Chondrocyte (in vitro differentiated cells): ENCODE measurements around the gene TREH. TPM values are rescaled to one million over a fixed set of nuclear protein-coding genes. Genes with fewer than 3 reads are reported as not detected.

Experiments used
- DNase-seq: peaks from one replicate; pipeline ENCODE4 v3.0.0; 2021; ENCODE audit warnings: mixed read lengths, low spot score
- H3K27ac Mint-ChIP-seq: one replicate; pipeline ENCODE4 v1.8.0; 2021; ENCODE audit warnings: mild to moderate bottlenecking, moderate library complexity, mixed read lengths; ENCODE audit not compliant: unreplicated experiment
- H3K27me3 Mint-ChIP-seq: 2 replicates; pipeline ENCODE4 v1.8.0; 2021; ENCODE audit warnings: low read depth, mixed read lengths
- H3K36me3 Mint-ChIP-seq: 2 replicates; pipeline ENCODE4 v1.8.0; 2021; ENCODE audit warnings: low read depth, mixed read lengths
- H3K4me1 Mint-ChIP-seq: 2 replicates; pipeline ENCODE4 v1.8.0; 2021; ENCODE audit warnings: low read depth, mild to moderate bottlenecking, mixed read lengths
- H3K4me3 Mint-ChIP-seq: one replicate; pipeline ENCODE4 v1.8.0; 2021; ENCODE audit warnings: mild to moderate bottlenecking, moderate library complexity, mixed read lengths; ENCODE audit not compliant: unreplicated experiment
- H3K9me3 Mint-ChIP-seq: 2 replicates; pipeline ENCODE4 v1.8.0; 2021; ENCODE audit warnings: low read depth, mixed read lengths
- total RNA-seq: library from RNA; stranded (reverse); gene quantifications from 3 replicates; pipeline ENCODE4 v1.2.1, GENCODE V29; 2021
- TF ChIP-seq, protein P1 (sequence below): fragments of 200-600 bp; sonication (generic); IDR thresholded peaks from 2 replicates; pipeline ENCODE4 v1.5.0; 2021; ENCODE audit warnings: antibody characterized with exemption, mild to moderate bottlenecking, moderate library complexity

The TREH gene
- total RNA-seq, 1 donor from 2014 or later: not detected

DNA sequence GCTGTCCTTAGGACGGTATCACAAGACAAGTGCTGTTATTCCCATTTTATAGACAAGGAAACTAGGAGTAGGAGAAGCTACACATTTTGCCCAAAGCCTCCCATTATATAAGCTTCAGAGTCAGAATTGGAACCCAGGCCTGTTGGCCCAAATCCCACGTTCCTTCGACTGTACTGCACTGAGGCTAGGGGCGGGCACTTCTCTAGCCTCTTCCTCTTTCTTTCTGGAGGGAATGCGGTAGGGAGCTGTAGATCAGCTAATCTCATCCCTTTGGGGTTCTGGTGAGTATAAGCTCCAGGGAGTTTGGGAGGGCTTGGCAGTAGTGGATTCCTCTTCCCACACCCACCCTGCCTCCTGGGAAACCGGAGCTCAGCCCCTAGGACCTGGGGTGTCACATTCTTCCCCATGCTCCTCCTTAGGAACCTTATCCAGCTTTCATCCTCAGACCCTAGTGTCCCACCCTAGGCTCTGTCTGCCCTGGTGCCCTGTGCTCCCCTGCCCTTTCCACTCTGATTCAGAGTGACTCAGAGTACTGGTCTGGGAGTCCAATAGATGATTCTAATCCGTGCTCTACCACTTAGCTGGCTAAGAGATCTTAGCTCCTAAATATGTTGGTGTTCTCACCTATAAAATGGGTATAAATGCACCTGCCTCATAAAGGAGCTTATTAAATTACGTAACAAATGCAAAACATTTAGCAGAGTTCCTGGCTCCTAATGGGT lies 42.7 kb downstream of the TREH start:
- no peak overlapping the region for H3K4me3 Mint-ChIP-seq
- H3K36me3 Mint-ChIP-seq: peaks cover 38% of the 10 kb centered on the region
- H3K9me3 Mint-ChIP-seq: no peaks in the 10 kb centered on the region
- peak overlapping the region; percentile 74 for H3K27ac Mint-ChIP-seq
- DNase-seq: no peak
- H3K27me3 Mint-ChIP-seq: no peaks in the 10 kb centered on the region
- TF ChIP-seq, protein P1, sequence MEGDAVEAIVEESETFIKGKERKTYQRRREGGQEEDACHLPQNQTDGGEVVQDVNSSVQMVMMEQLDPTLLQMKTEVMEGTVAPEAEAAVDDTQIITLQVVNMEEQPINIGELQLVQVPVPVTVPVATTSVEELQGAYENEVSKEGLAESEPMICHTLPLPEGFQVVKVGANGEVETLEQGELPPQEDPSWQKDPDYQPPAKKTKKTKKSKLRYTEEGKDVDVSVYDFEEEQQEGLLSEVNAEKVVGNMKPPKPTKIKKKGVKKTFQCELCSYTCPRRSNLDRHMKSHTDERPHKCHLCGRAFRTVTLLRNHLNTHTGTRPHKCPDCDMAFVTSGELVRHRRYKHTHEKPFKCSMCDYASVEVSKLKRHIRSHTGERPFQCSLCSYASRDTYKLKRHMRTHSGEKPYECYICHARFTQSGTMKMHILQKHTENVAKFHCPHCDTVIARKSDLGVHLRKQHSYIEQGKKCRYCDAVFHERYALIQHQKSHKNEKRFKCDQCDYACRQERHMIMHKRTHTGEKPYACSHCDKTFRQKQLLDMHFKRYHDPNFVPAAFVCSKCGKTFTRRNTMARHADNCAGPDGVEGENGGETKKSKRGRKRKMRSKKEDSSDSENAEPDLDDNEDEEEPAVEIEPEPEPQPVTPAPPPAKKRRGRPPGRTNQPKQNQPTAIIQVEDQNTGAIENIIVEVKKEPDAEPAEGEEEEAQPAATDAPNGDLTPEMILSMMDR: no peak
- H3K4me1 Mint-ChIP-seq: peaks cover 17% of the 10 kb centered on the region

DNA sequence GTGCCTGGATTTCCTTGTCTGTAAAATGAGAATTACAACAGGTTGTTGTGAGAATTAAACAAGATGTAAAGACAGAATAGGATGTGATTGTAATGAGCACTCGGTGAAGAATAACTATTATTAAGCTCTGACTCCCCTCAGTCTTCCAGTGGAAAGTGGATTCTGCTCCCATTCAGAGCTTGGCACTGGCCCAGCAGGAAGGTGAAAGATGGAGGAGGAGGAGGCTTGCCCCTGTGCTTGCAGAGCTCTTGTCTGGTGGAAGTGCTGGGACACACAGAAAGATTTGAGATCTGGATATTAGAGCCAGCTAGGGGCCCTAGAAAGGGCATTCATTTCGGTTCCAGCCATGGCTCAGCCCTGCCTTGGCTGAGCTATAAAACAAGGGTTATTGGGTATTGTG lies 43.8 kb downstream of the TREH start:
- Mint-ChIP-seq H3K9me3 (no peaks in the 10 kb centered on the region), H3K4me1 (peaks cover 15% of the 10 kb centered on the region), H3K4me3 (no peak overlapping the region), H3K27ac (peak overlapping the region; percentile 74), H3K27me3 (no peaks in the 10 kb centered on the region), H3K36me3 (peaks cover 40% of the 10 kb centered on the region)
- no peak for DNase-seq
- TF ChIP-seq, protein P1: no peak

DNA sequence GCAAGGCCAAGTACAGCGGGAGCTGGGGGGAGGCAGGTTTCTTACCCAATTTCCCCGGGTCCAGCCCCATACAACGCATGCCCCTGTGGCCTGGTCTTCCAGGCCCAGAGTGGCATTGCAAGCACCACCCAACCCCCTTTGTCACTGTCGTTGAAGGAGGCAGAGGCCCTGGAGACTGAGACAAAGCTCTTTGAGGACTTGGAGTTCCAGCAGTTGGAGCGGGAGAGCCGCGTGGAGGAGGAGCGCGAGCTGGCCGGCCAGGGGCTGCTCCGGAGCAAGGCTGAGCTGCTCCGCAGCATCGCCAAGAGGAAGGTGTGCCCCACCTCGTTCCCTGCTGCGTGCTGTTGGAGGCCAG lies 44.2 kb downstream of the TREH start:
- H3K27ac Mint-ChIP-seq: no peak overlapping the region
- H3K4me3 Mint-ChIP-seq: no peak overlapping the region
- no peak for DNase-seq
- H3K36me3 Mint-ChIP-seq: peaks cover 44% of the 10 kb centered on the region
- TF ChIP-seq, protein P1: no peak
- no peaks in the 10 kb centered on the region for H3K9me3 Mint-ChIP-seq
- H3K4me1 Mint-ChIP-seq: peaks cover 19% of the 10 kb centered on the region
- H3K27me3 Mint-ChIP-seq: no peaks in the 10 kb centered on the region

DNA sequence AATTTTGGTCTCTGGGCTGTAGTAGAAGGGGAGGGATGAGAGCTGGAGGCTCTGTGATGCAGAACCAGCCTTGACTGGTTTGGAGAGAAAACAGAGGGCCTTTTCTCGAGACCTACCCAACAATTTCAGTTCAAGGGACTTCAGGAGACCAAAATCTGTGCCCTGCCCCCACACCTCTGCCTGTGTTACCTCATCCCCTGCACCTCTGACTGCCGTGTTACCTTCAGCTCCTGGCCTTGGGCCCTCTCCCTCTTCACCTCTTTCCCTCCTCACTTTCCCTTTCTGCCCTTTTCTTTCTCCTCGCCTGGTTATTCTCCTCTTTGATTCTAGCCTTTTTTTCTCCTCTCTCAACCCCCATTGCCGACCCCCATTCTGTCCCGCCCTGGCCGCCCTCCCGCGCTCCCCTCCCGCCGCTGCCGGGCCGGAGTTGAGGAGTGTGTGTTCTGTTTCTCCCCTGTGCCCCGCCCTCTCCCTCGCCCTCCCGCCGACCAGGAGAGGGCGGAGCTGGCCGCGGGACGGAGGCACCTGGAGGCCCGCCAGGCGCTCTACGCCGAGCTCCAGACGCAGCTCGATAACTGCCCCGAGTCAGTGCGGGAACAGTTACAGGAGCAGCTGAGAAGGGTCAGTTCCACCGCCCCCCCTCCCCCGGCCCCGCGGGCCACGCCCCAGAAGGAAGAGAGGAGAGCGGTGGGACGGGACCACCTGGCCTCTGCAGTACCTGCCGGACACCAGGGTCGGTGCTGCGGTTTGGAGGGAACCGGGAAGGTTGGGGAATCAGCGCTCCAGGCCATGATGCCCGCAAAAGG lies 44.8 kb downstream of the TREH start:
- Mint-ChIP-seq H3K27ac (peak overlapping the region; percentile 70), H3K9me3 (no peaks in the 10 kb centered on the region), H3K4me1 (peaks cover 21% of the 10 kb centered on the region), H3K36me3 (peaks cover 41% of the 10 kb centered on the region), H3K4me3 (no peak overlapping the region), H3K27me3 (no peaks in the 10 kb centered on the region)
- TF ChIP-seq, protein P1: no peak
- no peak for DNase-seq

DNA sequence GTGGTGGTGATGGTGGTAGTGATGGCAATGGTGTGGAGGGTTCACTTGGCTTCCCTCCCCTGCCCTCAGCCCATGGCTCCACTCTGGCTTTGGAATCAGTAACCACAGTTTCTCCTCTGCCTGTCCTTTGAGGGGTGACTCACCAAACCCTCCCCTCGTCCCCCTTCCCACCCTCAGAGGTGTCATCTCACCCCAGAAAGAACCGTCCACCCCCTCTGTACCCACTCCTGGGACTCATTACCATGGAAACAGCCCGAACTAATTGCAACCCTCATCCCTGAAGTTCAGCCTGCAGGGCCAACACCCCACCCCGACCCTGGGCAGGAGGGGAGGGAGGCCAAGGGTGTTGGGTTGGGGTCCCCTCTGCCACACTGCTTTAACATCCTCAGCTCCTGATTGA lies 45.5 kb downstream of the TREH start:
- peaks cover 46% of the 10 kb centered on the region for H3K36me3 Mint-ChIP-seq
- no peak for DNase-seq
- no peaks in the 10 kb centered on the region for H3K27me3 Mint-ChIP-seq
- TF ChIP-seq, protein P1: no peak
- H3K27ac Mint-ChIP-seq: peak overlapping the region; percentile 70
- peaks cover 27% of the 10 kb centered on the region for H3K4me1 Mint-ChIP-seq
- no peaks in the 10 kb centered on the region for H3K9me3 Mint-ChIP-seq
- no peak overlapping the region for H3K4me3 Mint-ChIP-seq
